ENCODE data around the gene POLR2M. TPM values are rescaled to one million over a fixed set of nuclear protein-coding genes. Genes with fewer than 3 reads are reported as not detected.

The POLR2M gene
- polyA plus RNA-seq, 3 donors = 14.4 to 29.4 (median 26.3) TPM

DNA sequence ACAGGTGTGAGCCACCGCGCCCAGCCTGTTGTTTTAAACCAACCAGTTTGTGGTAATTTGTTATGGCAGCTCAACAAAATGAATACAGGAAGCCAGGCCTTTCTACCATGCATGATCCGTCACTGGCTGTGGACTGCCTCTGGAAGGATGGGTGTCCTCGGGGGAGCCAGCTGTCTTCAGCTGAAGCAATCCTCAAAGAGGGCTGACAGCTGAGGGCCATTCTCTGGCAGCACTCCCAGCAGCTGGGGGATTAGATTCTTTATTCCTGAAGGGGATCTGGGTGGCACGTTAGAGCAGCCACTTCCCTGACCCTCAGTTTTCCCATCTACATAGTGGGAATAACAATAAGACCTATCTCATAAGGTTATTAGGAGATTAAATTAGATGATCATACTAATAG, 24.4 kb downstream of the POLR2M start:
- H3K27me3 ChIP-seq (ENCODE audit: control insufficient read depth in 2 of 2, insufficient read depth in 2 of 2, low read length in 2 of 2) = no peaks in the 10 kb centered on the region
- no peaks in the 10 kb centered on the region for H3K4me1 Mint-ChIP-seq
- H3K36me3 ChIP-seq (replicated peaks in 1 of 2; ENCODE audit: control insufficient read depth in 1 of 2, insufficient read depth in 2 of 2, low read length in 2 of 2) = no peaks in the 10 kb centered on the region
- no peak overlapping the region for H3K4me3 Mint-ChIP-seq
- no peak overlapping the region for H3K9ac ChIP-seq (ENCODE audit: insufficient read depth, low read length, poor library complexity, severe bottlenecking)
- H3K4me1 ChIP-seq (ENCODE audit: control insufficient read depth in 1 of 2, insufficient read depth in 2 of 2, low read length in 2 of 2) = no peaks in the 10 kb centered on the region
- DNase-seq = no peak
- peaks cover 0 to under 1% of the 10 kb centered on the region in 2 donors for H3K36me3 Mint-ChIP-seq
- H3K27ac Mint-ChIP-seq = no peak overlapping the region
- H3K27me3 Mint-ChIP-seq (ENCODE audit: low read depth in 3 of 3) = peaks cover 0 to 2% (median 0%) of the 10 kb centered on the region in 3 donors
- no peak overlapping the region for H3K4me3 ChIP-seq (replicated peaks in 1 of 3; ENCODE audit: low read depth in 2 of 3, low read length in 3 of 3)
- no peaks in the 10 kb centered on the region for H3K79me2 ChIP-seq (ENCODE audit: insufficient read depth, low read length)
- H3K9me3 ChIP-seq (replicated peaks in 1 of 2; ENCODE audit: control insufficient read depth in 1 of 2, insufficient read depth in 1 of 2, low read length in 2 of 2) = no peaks in the 10 kb centered on the region
- TF ChIP-seq, protein P1, sequence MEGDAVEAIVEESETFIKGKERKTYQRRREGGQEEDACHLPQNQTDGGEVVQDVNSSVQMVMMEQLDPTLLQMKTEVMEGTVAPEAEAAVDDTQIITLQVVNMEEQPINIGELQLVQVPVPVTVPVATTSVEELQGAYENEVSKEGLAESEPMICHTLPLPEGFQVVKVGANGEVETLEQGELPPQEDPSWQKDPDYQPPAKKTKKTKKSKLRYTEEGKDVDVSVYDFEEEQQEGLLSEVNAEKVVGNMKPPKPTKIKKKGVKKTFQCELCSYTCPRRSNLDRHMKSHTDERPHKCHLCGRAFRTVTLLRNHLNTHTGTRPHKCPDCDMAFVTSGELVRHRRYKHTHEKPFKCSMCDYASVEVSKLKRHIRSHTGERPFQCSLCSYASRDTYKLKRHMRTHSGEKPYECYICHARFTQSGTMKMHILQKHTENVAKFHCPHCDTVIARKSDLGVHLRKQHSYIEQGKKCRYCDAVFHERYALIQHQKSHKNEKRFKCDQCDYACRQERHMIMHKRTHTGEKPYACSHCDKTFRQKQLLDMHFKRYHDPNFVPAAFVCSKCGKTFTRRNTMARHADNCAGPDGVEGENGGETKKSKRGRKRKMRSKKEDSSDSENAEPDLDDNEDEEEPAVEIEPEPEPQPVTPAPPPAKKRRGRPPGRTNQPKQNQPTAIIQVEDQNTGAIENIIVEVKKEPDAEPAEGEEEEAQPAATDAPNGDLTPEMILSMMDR (IDR thresholded peaks at IDR 0.05) = no peak
- no peak overlapping the region for H3K27ac ChIP-seq (ENCODE audit: low read depth in 1 of 2, low read length in 2 of 2)
- H4K20me1 ChIP-seq (ENCODE audit: insufficient read depth, low read length) = no peaks in the 10 kb centered on the region
- no peaks in the 10 kb centered on the region for H3K9me3 Mint-ChIP-seq
- no peak overlapping the region for H3K4me2 ChIP-seq (replicated peaks; ENCODE audit: extremely low read depth, low read length, poor library complexity, severe bottlenecking)
- no peak overlapping the region for H2AFZ ChIP-seq (ENCODE audit: insufficient read depth, low read depth, low read length, poor library complexity, severe bottlenecking)
- whole genome bisulfite sequencing (ENCODE audit: insufficient coverage) = 94% methylated on average over 2 of the region's 5 CpGs
- intact Hi-C loops (cut with micrococcal nuclease) = no loop called here

DNA sequence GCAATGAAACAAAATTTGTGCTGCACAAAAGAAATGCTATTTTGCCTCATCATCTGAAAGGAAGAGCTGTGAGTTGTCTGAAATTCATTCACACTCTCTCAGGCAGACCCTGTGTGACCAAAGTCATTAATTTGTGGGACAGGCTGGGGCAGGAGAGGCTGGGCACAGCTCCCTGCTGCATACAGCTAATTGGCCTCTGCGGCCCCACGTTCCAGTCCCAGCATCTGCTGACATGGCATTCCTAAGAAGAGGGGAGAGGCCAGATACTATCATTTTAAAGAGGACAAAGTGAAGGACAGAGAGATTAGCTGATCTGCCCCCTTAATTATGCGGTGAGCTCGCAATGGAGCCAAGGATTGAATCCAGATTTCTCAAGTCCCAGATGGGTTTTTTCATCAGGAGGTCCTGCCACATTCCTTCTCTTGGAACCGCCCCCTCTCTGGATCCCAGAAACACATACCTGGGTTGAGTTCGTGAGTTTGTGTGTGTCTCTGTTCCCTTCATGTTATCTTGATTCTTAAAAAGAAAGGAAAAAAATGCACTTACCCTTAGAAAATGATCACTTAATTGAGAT, 25.1 kb downstream of the POLR2M start:
- Mint-ChIP-seq H3K4me3 (no peak overlapping the region), H3K9me3 (no peaks in the 10 kb centered on the region), H3K27me3 (ENCODE audit: low read depth in 3 of 3) (peaks cover 0 to 2% (median 0%) of the 10 kb centered on the region in 3 donors), H3K4me1 (no peaks in the 10 kb centered on the region), H3K36me3 (no peaks in the 10 kb centered on the region), H3K27ac (no peak overlapping the region)
- Histone ChIP-seq H3K4me1 (ENCODE audit: control insufficient read depth in 1 of 2, insufficient read depth in 2 of 2, low read length in 2 of 2) (no peaks in the 10 kb centered on the region), H3K79me2 (ENCODE audit: insufficient read depth, low read length) (no peaks in the 10 kb centered on the region), H3K9ac (ENCODE audit: insufficient read depth, low read length, poor library complexity, severe bottlenecking) (no peak overlapping the region), H3K36me3 (replicated peaks in 1 of 2; ENCODE audit: control insufficient read depth in 1 of 2, insufficient read depth in 2 of 2, low read length in 2 of 2) (no peaks in the 10 kb centered on the region), H3K9me3 (replicated peaks in 1 of 2; ENCODE audit: control insufficient read depth in 1 of 2, insufficient read depth in 1 of 2, low read length in 2 of 2) (no peaks in the 10 kb centered on the region), H2AFZ (ENCODE audit: insufficient read depth, low read depth, low read length, poor library complexity, severe bottlenecking) (no peak overlapping the region), H3K4me3 (replicated peaks in 1 of 3; ENCODE audit: low read depth in 2 of 3, low read length in 3 of 3) (no peak overlapping the region), H3K27me3 (ENCODE audit: control insufficient read depth in 2 of 2, insufficient read depth in 2 of 2, low read length in 2 of 2) (no peaks in the 10 kb centered on the region), H3K27ac (ENCODE audit: low read depth in 1 of 2, low read length in 2 of 2) (no peak overlapping the region), H4K20me1 (ENCODE audit: insufficient read depth, low read length) (no peaks in the 10 kb centered on the region), H3K4me2 (replicated peaks; ENCODE audit: extremely low read depth, low read length, poor library complexity, severe bottlenecking) (no peak overlapping the region)
- intact Hi-C loops (cut with micrococcal nuclease) = no loop called here
- 92% methylated on average over 2 of the region's 6 CpGs for WGBS (ENCODE audit: insufficient coverage)
- no peak for DNase-seq
- TF ChIP-seq, protein P1 (IDR thresholded peaks at IDR 0.05) = no peak

Measured in CD14-positive monocyte (primary cell).